ENCODE results near the gene KLHL3. TPM values are rescaled to one million over a fixed set of nuclear protein-coding genes. Genes with fewer than 3 reads are reported as not detected.

KLHL3 gene
- total RNA-seq, 4 donors from 2014 or later, result 1.2 to 29.1 (median 3.4) TPM

DNA sequence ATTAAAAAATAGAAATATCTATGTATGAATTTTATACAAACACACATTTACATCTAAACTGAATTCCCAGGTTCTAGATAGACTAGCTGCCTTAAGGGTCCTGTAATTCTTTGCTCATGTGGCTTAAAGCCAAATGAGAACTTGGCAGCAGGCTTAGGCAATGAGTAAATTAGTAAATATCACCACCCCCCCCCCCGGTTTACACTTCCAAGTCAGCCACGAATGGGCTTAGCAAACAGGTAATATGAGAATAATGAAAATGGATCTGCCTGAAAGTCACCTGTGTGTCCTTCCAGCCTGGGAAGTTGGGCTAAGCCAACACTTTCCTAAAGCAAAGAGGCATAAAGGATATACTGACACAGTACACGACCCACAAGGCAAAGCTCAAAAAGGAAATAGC lies 108.6 kb downstream of the KLHL3 start:
- H3K27me3 ChIP-seq, result no peaks in the 10 kb centered on the region
- H3K27ac ChIP-seq, result no peak overlapping the region
- no peak overlapping the region for H3K4me3 ChIP-seq
- 52% methylated on average over 3 of the region's 3 CpGs for WGBS
- H3K9me3 ChIP-seq, result no peaks in the 10 kb centered on the region
- H3K36me3 ChIP-seq, result no peaks in the 10 kb centered on the region
- TF ChIP-seq EP300 (IDR thresholded peaks at IDR 0.05) (no peak), POLR2AphosphoS5 (IDR thresholded peaks at IDR 0.05) (no peak), POLR2A (IDR thresholded peaks at IDR 0.05) (no peak)
- TF ChIP-seq, protein P1, sequence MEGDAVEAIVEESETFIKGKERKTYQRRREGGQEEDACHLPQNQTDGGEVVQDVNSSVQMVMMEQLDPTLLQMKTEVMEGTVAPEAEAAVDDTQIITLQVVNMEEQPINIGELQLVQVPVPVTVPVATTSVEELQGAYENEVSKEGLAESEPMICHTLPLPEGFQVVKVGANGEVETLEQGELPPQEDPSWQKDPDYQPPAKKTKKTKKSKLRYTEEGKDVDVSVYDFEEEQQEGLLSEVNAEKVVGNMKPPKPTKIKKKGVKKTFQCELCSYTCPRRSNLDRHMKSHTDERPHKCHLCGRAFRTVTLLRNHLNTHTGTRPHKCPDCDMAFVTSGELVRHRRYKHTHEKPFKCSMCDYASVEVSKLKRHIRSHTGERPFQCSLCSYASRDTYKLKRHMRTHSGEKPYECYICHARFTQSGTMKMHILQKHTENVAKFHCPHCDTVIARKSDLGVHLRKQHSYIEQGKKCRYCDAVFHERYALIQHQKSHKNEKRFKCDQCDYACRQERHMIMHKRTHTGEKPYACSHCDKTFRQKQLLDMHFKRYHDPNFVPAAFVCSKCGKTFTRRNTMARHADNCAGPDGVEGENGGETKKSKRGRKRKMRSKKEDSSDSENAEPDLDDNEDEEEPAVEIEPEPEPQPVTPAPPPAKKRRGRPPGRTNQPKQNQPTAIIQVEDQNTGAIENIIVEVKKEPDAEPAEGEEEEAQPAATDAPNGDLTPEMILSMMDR (IDR thresholded peaks at IDR 0.05), result no peak
- H3K4me1 ChIP-seq, result peaks cover 30% of the 10 kb centered on the region
- DNase-seq (ENCODE audit: low spot score in 2 of 2), result no peak

DNA sequence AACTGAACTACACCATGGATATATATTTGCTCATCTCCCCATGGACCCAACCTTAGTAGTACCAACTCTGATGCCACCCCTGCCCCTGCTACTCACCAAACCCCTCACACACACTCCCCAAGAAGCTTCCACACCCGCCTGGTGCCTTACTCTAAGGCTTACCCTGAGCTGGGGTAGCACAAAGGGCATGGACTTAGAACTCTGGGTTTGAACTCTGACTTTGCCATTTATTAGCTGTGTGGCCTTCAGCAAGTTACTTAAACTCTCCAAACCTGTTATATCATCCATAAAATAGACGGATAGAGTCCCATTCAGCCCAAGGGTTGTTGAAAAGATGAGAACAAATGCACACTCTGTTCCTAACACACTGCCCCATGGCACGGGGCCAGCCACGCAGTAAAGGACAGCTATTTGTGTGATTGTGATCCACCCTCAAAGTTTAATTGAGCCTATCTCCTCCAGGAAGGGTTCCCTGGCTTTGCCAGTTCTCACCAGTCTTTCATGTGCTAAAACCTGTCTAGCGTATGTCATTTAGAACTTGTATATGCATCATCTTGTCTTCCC lies 111.0 kb downstream of the KLHL3 start:
- no peaks in the 10 kb centered on the region for H3K27me3 ChIP-seq
- no peaks in the 10 kb centered on the region for H3K9me3 ChIP-seq
- H3K27ac ChIP-seq, result no peak overlapping the region
- DNase-seq (ENCODE audit: low spot score in 2 of 2), result no peak
- no peaks in the 10 kb centered on the region for H3K36me3 ChIP-seq
- peaks cover 23% of the 10 kb centered on the region for H3K4me1 ChIP-seq
- H3K4me3 ChIP-seq, result no peak overlapping the region
- no peak for TF ChIP-seq POLR2AphosphoS5 (IDR thresholded peaks at IDR 0.05)
- TF ChIP-seq, protein P1 (IDR thresholded peaks at IDR 0.05), result no peak
- TF ChIP-seq POLR2A (IDR thresholded peaks at IDR 0.05), result no peak
- no peak for TF ChIP-seq EP300 (IDR thresholded peaks at IDR 0.05)
- 61% methylated on average over 5 of the region's 5 CpGs for WGBS

DNA sequence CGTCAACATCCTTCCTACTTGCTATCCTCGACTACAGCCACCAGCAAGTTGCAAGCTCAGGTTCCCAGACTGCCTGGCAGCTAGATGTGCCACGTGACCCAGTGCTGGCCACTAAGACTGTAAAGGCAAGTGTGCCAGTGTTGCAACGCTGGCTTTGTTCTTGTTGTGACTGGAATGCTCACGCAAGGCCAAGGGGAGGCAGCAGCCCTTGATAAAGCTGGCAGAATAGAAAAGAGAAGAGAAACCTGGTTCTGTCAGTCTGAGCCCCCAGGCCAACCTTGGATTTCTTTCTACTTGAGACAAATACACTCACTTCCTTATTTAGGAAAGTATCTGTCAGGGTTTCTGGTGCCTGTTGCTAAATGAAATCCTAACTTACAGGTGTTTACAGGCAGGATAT lies 113.0 kb downstream of the KLHL3 start:
- peaks cover 24% of the 10 kb centered on the region for H3K4me1 ChIP-seq
- DNase-seq (ENCODE audit: low spot score in 2 of 2), result peak in 1 of 2 donors; percentile 79
- peak overlapping the region; percentile 67 for H3K27ac ChIP-seq
- WGBS, result 35% methylated on average over 5 of the region's 5 CpGs
- no peaks in the 10 kb centered on the region for H3K36me3 ChIP-seq
- no peaks in the 10 kb centered on the region for H3K27me3 ChIP-seq
- no peak overlapping the region for H3K4me3 ChIP-seq
- no peaks in the 10 kb centered on the region for H3K9me3 ChIP-seq
- TF ChIP-seq POLR2AphosphoS5 (IDR thresholded peaks at IDR 0.05) (peak in 1 of 3 donors; percentile 36), POLR2A (IDR thresholded peaks at IDR 0.05) (no peak), EP300 (IDR thresholded peaks at IDR 0.05) (no peak)
- TF ChIP-seq, protein P1 (IDR thresholded peaks at IDR 0.05), result no peak

DNA sequence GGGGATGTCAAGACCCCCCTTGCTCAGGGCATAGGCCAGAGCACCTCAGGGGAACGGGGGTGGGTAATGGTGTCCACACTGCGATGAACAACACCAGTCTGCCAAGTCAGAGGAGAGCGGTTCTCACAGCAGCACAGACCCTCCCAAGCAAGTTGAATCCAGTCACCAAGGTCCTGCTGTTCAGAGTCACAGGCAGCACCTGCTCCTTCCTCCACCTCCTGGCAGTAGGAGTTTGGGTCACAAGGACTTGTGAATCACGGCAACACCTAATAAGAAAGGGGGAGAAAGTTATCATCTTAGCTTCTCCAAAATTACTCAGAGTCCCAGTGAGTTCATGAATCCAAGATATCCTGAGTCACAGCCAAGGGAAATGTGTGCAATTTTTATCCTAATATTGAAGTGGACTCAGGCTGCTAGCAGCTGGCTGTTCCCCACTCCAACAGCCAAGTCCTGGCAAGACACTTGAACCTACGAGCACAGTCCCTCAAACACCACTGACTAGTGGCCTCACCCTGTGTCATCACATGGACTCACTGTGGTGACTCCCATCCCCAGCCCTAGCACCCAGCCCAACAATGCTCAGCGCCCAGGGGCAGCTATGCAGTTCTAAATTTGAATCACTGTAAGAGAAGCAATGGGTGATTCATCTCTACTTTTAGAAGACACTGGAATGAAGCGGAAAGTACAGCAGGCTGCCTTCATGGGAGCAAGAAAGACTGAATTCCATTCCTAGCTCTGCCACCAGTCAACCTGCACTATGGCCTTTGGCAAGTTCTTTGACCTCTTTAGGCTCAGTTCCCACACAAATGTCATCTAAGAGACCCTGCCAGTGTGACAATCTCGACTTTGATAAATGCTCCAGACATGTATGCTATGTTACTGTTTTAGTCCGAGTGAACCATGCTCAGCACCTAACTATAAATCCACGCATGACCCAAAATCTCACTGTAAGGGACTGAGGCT lies 113.7 kb downstream of the KLHL3 start:
- TF ChIP-seq POLR2A (IDR thresholded peaks at IDR 0.05) (no peak), POLR2AphosphoS5 (IDR thresholded peaks at IDR 0.05) (no peak), EP300 (IDR thresholded peaks at IDR 0.05) (no peak)
- TF ChIP-seq, protein P1 (IDR thresholded peaks at IDR 0.05), result no peak
- no peaks in the 10 kb centered on the region for H3K36me3 ChIP-seq
- peak overlapping the region; percentile 67 for H3K27ac ChIP-seq
- no peak for DNase-seq (ENCODE audit: low spot score in 2 of 2)
- H3K27me3 ChIP-seq, result no peaks in the 10 kb centered on the region
- H3K9me3 ChIP-seq, result no peaks in the 10 kb centered on the region
- 57% methylated on average over 9 of the region's 10 CpGs for WGBS
- H3K4me3 ChIP-seq, result no peak overlapping the region
- peaks cover 24% of the 10 kb centered on the region for H3K4me1 ChIP-seq

DNA sequence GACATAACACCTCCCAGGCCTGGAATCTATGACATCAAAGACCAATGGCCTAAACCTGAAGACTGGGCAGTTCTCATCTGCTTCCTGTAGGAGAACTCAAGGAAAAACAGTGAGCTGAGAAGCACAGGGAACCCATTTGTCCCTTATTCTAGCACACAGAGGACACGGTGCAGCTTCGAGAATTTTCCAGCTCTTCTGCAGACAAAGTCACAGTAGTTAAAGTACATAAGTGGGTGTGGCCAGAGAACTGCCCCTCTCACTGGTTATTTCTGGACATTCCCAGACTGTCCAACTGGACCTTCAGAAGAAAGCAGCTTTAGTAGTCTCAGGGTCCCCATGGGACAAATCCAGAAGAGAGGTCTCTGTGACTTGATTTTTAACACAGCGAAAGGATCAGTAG lies 114.6 kb downstream of the KLHL3 start:
- Histone ChIP-seq H3K27me3 (no peaks in the 10 kb centered on the region), H3K9me3 (no peaks in the 10 kb centered on the region), H3K4me3 (no peak overlapping the region), H3K36me3 (no peaks in the 10 kb centered on the region), H3K4me1 (peaks cover 24% of the 10 kb centered on the region), H3K27ac (no peak overlapping the region)
- DNase-seq (ENCODE audit: low spot score in 2 of 2), result no peak
- WGBS, result 90% methylated on average over 3 of the region's 3 CpGs
- TF ChIP-seq POLR2A (IDR thresholded peaks at IDR 0.05) (no peak), EP300 (IDR thresholded peaks at IDR 0.05) (no peak)

All from suprapubic skin (tissue), 4 donors.